ENCODE measurements around the gene THRB.

DNA sequence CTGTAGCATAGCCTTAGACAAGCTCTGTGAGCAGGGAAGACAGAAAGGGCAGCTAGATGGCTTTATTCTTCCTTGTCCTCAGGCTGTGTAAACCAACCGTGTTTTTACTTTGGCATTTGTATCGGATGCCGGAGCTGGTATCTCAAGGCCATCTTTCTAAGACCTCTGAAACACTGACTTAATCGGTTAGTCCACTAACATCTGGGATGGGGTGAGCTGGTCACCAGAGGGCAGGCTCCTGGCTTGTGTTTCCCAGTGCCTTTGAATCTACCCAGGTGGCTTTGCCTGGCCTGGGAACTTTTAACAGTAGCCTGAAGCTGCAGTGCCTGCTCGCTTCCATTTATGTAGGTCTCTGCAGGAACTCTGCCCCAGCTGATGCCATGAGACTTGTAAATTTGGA, 296.8 kb downstream of the THRB start:
- TF ChIP-seq, protein P1, sequence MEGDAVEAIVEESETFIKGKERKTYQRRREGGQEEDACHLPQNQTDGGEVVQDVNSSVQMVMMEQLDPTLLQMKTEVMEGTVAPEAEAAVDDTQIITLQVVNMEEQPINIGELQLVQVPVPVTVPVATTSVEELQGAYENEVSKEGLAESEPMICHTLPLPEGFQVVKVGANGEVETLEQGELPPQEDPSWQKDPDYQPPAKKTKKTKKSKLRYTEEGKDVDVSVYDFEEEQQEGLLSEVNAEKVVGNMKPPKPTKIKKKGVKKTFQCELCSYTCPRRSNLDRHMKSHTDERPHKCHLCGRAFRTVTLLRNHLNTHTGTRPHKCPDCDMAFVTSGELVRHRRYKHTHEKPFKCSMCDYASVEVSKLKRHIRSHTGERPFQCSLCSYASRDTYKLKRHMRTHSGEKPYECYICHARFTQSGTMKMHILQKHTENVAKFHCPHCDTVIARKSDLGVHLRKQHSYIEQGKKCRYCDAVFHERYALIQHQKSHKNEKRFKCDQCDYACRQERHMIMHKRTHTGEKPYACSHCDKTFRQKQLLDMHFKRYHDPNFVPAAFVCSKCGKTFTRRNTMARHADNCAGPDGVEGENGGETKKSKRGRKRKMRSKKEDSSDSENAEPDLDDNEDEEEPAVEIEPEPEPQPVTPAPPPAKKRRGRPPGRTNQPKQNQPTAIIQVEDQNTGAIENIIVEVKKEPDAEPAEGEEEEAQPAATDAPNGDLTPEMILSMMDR (IDR thresholded peaks at IDR 0.05; ENCODE audit: poor library complexity): no peak
- TF ChIP-seq EZH2phosphoT487 (IDR thresholded peaks at IDR 0.05; ENCODE audit: low read depth, severe bottlenecking, unreplicated experiment): no peak
- no peak for TF ChIP-seq EZH2 (IDR thresholded peaks at IDR 0.05; ENCODE audit: borderline replicate concordance)
